Right atrium auricular region (tissue), 2 donors: Measurements from ENCODE around the gene KRT33B. TPM values are rescaled to one million over a fixed set of nuclear protein-coding genes. Genes with fewer than 3 reads are reported as not detected.

ENCODE experiments used
- DNase-seq: peaks from one replicate; pipeline ENCODE4 v3.0.0-alpha.2; 2019; ENCODE audit warnings: low spot score
- H3K27ac ChIP-seq, 2 donors: fragments of 200-600 bp; sonication (generic); 1 replicate in 1 of 2; 2 replicates in 1 of 2; pipeline ENCODE4 v1.5.1; 2016 to 2019
- H3K27me3 ChIP-seq, 2 donors: fragments of 200-600 bp; sonication (generic); one replicate each; pipeline versions ENCODE4 v1.5.1 to v1.6.0; 2017 to 2019
- H3K36me3 ChIP-seq: fragments of 200-600 bp; sonication (generic); one replicate; pipeline ENCODE4 v1.5.1; 2016
- H3K4me1 ChIP-seq, 2 donors: fragments of 200-600 bp; sonication (generic); one replicate each; pipeline versions ENCODE4 v1.5.1 to v1.6.0; 2017 to 2019
- H3K4me3 ChIP-seq, 2 donors: fragments of 200-600 bp; sonication (generic); 1 replicate in 1 of 2; 2 replicates in 1 of 2; pipeline ENCODE4 v1.5.1; 2017 to 2019; ENCODE audit warnings: mild to moderate bottlenecking in 1 of 2, moderate library complexity in 1 of 2
- H3K9me3 ChIP-seq, 2 donors: fragments of 200-600 bp; sonication (generic); one replicate each; pipeline ENCODE4 v1.5.1; 2019
- CTCF ChIP-seq, 2 donors: fragments of 200-600 bp; sonication (generic); IDR thresholded peaks; one replicate each; pipeline ENCODE4 v1.5.1; 2019; ENCODE audit warnings: antibody characterized with exemption in 2 of 2
- total RNA-seq, 2 donors: library from RNA; depleted of rRNA; stranded (reverse); fragments of >200 nt; gene quantifications; one replicate each; pipeline ENCODE4 v1.1.0, GENCODE V29; 2016

The KRT33B gene
- total RNA-seq, 2 donors from 2014 or later, result not detected

- Histone ChIP-seq H3K9me3 (peaks cover 0 to 18% of the 10 kb centered on the region in 2 donors), H3K4me1 (no peaks in the 10 kb centered on the region), H3K36me3 (no peaks in the 10 kb centered on the region), H3K27ac (no peak overlapping the region), H3K27me3 (no peaks in the 10 kb centered on the region), H3K4me3 (no peak overlapping the region)
- no peak for DNase-seq
- TF ChIP-seq CTCF (IDR thresholded peaks at IDR 0.05), result no peak
Observed at GRCh38 chr17:41315814-41316445, 53.7 kb downstream of the KRT33B start.

- no peaks in the 10 kb centered on the region for H3K36me3 ChIP-seq
- no peak for DNase-seq
- no peaks in the 10 kb centered on the region for H3K4me1 ChIP-seq
- H3K9me3 ChIP-seq, result peaks cover 0 to 14% of the 10 kb centered on the region in 2 donors
- no peak for TF ChIP-seq CTCF (IDR thresholded peaks at IDR 0.05)
- H3K4me3 ChIP-seq, result no peak within 1 kb of the TSS
- H3K27me3 ChIP-seq, result no peaks in the 10 kb centered on the region
- H3K27ac ChIP-seq, result no peak within 1 kb of the TSS
Observed at GRCh38 chr17:41315204-41315794, 54.3 kb downstream of the KRT33B start, which contains the start of gene KRTAP17-1. Gene KRTAP17-1, minus strand, starts transcription at chr17:41315710. Its CDS starts 60 bp downstream, at chr17:41315650.

Other genes starting within 250 kb of the KRT33B start
- not detected for gene KRTAP4-12, start 245.6 kb downstream of the KRT33B start, total RNA-seq
- not detected for gene KRTAP4-6, start 229.3 kb downstream of the KRT33B start, total RNA-seq
- gene KRTAP4-5, start 220.0 kb downstream of the KRT33B start, total RNA-seq, result not detected
- not detected for gene KRTAP4-4, start 209.1 kb downstream of the KRT33B start, total RNA-seq
- not detected for gene KRTAP4-3, start 201.6 kb downstream of the KRT33B start, total RNA-seq
- not detected for gene KRTAP4-2, start 191.6 kb downstream of the KRT33B start, total RNA-seq
- gene KRTAP4-1, start 184.9 kb downstream of the KRT33B start, total RNA-seq, result not detected
- gene KRTAP9-1, start 179.9 kb downstream of the KRT33B start, total RNA-seq, result not detected
- gene KRTAP9-2, start 143.2 kb downstream of the KRT33B start, total RNA-seq, result not detected
- gene KRTAP9-3, start 137.4 kb downstream of the KRT33B start, total RNA-seq, result not detected
- gene KRTAP9-8, start 131.8 kb downstream of the KRT33B start, total RNA-seq, result not detected
- not detected for gene KRTAP9-4, start 120.1 kb downstream of the KRT33B start, total RNA-seq
- gene KRTAP9-9, start 114.4 kb downstream of the KRT33B start, total RNA-seq, result not detected
- not detected for gene KRTAP9-6, start 104.4 kb downstream of the KRT33B start, total RNA-seq
- gene KRTAP9-7, start 94.1 kb downstream of the KRT33B start, total RNA-seq, result not detected
- not detected for gene KRTAP29-1, start 67.0 kb downstream of the KRT33B start, total RNA-seq
- not detected for gene KRTAP16-1, start 60.5 kb downstream of the KRT33B start, total RNA-seq
- not detected for gene KRTAP17-1, start 54.1 kb downstream of the KRT33B start, total RNA-seq
- not detected for gene KRT33A, start 19.0 kb downstream of the KRT33B start, total RNA-seq
- not detected for gene KRT34, start 12.5 kb upstream of the KRT33B start, total RNA-seq
- gene KRT31, start 27.8 kb upstream of the KRT33B start, total RNA-seq, result not detected
- gene KRT37, start 54.8 kb upstream of the KRT33B start, total RNA-seq, result not detected
- not detected for gene KRT38, start 71.2 kb upstream of the KRT33B start, total RNA-seq
- gene KRT32, start 97.6 kb upstream of the KRT33B start, total RNA-seq, result not detected
- not detected for gene KRT35, start 111.3 kb upstream of the KRT33B start, total RNA-seq
- not detected for gene KRT36, start 120.1 kb upstream of the KRT33B start, total RNA-seq
- not detected for gene KRT13, start 135.8 kb upstream of the KRT33B start, total RNA-seq
- under 1 TPM in 1 of 2 donors, not detected in 1; 0.47 TPM for gene KRT15, start 149.1 kb upstream of the KRT33B start, total RNA-seq
- gene KRT19, start 158.5 kb upstream of the KRT33B start, total RNA-seq, result 100 to 1,000 TPM in 1 of 2 donors, 10 to 100 TPM in 1; 27.8 to 165 TPM
- gene KRT9, start 202.2 kb upstream of the KRT33B start, total RNA-seq, result not detected
- gene KRT14, start 217.1 kb upstream of the KRT33B start, total RNA-seq, result 10 to 100 TPM in 1 of 2 donors, not detected in 1; 20.3 TPM
- 1 to 10 TPM in 1 of 2 donors, not detected in 1; 2.2 TPM for gene KRT16, start 243.0 kb upstream of the KRT33B start, total RNA-seq